B cell (primary cell): ENCODE data around the gene RNF130. TPM values are rescaled to one million over a fixed set of nuclear protein-coding genes. Genes with fewer than 3 reads are reported as not detected.

Experiments used
- ATAC-seq: fragments of 200-7000 bp; cut with Tn5 transposase; one replicate; pipeline ENCODE4 v1.10.0; 2021; ENCODE audit warnings: low read depth, mild to moderate bottlenecking, moderate number of reproducible peaks, moderate library complexity
- CTCF ChIA-PET: fragments of 350-600 bp; sonication (Branson Sonifier 250); formaldehyde crosslinking; loops from one replicate; lab custom pipeline; 2021; ENCODE audit warnings: antibody characterized with exemption, inconsistent platforms; lab: Charles Lee
- POLR2A ChIA-PET: fragments of 350-600 bp; sonication (Branson Sonifier 250); formaldehyde crosslinking; loops from one replicate; lab custom pipeline; 2021; ENCODE audit warnings: antibody characterized with exemption; lab: Charles Lee
- DNase-seq: peaks from one replicate; pipeline ENCODE4 v3.0.0; 2013
- H2AFZ ChIP-seq: 2 replicates; pipeline ENCODE4 v1.6.1; 2012; ENCODE audit warnings: mild to moderate bottlenecking, low read depth, low read length; ENCODE audit not compliant: insufficient read depth, poor library complexity, severe bottlenecking
- H3K27ac ChIP-seq, 2 donors: 1 replicate in 1 of 2; 2 replicates in 1 of 2; pipeline ENCODE4 v1.5.1; 2012 to 2013; ENCODE audit warnings: low read length in 2 of 2, mild to moderate bottlenecking in 2 of 2, moderate library complexity in 1 of 2
- H3K27me3 ChIP-seq, 4 experiments: fragments of 200-600 bp in 1 of 4; sonication (generic) in 1 of 4; replicated peaks in 1 of 4; 1 replicate in 2 of 4; 2 replicates in 2 of 4; pipeline versions ENCODE4 v1.6.1 to v1.7.0; 2013 to 2016; ENCODE audit warnings: low read length in 3 of 4, mild to moderate bottlenecking in 2 of 4, mixed read lengths in 1 of 4, moderate library complexity in 1 of 4; ENCODE audit not compliant: insufficient read depth in 4 of 4, control insufficient read depth in 3 of 4; ENCODE audit errors: control extremely low read depth in 1 of 4
- H3K36me3 ChIP-seq, 2 experiments: replicated peaks in 1 of 2; 1 replicate in 1 of 2; 2 replicates in 1 of 2; pipeline versions ENCODE4 v1.6.1 to v1.7.1; 2013; ENCODE audit warnings: low read length in 1 of 2; ENCODE audit not compliant: insufficient read depth in 2 of 2, control insufficient read depth in 1 of 2; ENCODE audit errors: control extremely low read depth in 1 of 2, extremely low read depth in 1 of 2
- H3K4me1 ChIP-seq, 2 donors: fragments of 200-600 bp in 1 of 2; sonication (generic) in 1 of 2; 1 replicate in 1 of 2; 2 replicates in 1 of 2; pipeline versions ENCODE4 v1.5.1 to v1.6.1; 2013 to 2017; ENCODE audit warnings: low read length in 2 of 2; ENCODE audit not compliant: control insufficient read depth in 2 of 2, insufficient read depth in 2 of 2
- H3K4me2 ChIP-seq: replicated peaks from 2 replicates; pipeline ENCODE3; 2012; ENCODE audit warnings: mild to moderate bottlenecking, low read depth, low read length; ENCODE audit not compliant: poor library complexity, severe bottlenecking
- H3K4me3 ChIP-seq, 5 experiments: fragments of 200-600 bp in 1 of 5; sonication (generic) in 1 of 5; 1 replicate in 3 of 5; 2 replicates in 2 of 5; pipeline versions ENCODE4 v1.5.1 to v1.7.0; 2011 to 2016; ENCODE audit warnings: low read length in 4 of 5, mild to moderate bottlenecking in 4 of 5, low read depth in 2 of 5, control low read depth in 1 of 5, moderate library complexity in 1 of 5; ENCODE audit not compliant: insufficient read depth in 1 of 5; ENCODE audit errors: control extremely low read depth in 1 of 5, extremely low read depth in 1 of 5
- H3K79me2 ChIP-seq: fragments of 200-600 bp; sonication (generic); one replicate; pipeline ENCODE4 v1.6.0; 2016; ENCODE audit warnings: low read length; ENCODE audit not compliant: control insufficient read depth, insufficient read depth
- H3K9ac ChIP-seq: fragments of 200-600 bp; sonication (generic); 2 replicates; pipeline ENCODE4 v1.6.1; 2017; ENCODE audit warnings: mild to moderate bottlenecking, low read length, moderate library complexity
- H3K9me3 ChIP-seq, 3 donors: one replicate each; pipeline versions ENCODE4 v1.6.1 to v1.7.1; 2013; ENCODE audit warnings: low read length in 2 of 3; ENCODE audit not compliant: control insufficient read depth in 2 of 3, insufficient read depth in 1 of 3; ENCODE audit errors: control extremely low read depth in 1 of 3
- H4K20me1 ChIP-seq: 2 replicates; pipeline ENCODE4 v1.6.0; 2012; ENCODE audit warnings: mild to moderate bottlenecking, low read length; ENCODE audit not compliant: insufficient read depth, control insufficient read depth, poor library complexity, severe bottlenecking
- H3K27ac Mint-ChIP-seq: one replicate; pipeline ENCODE4 v1.8.0; 2021; ENCODE audit warnings: mixed read lengths
- H3K27me3 Mint-ChIP-seq: one replicate; pipeline ENCODE4 v1.8.0; 2021; ENCODE audit warnings: mixed read lengths
- H3K4me1 Mint-ChIP-seq: one replicate; pipeline ENCODE4 v1.8.0; 2021; ENCODE audit warnings: mixed read lengths
- H3K4me3 Mint-ChIP-seq: one replicate; pipeline ENCODE4 v1.8.0; 2021; ENCODE audit warnings: mixed read lengths
- H3K9me3 Mint-ChIP-seq: one replicate; pipeline ENCODE4 v1.8.0; 2022; ENCODE audit warnings: mixed read lengths; ENCODE audit not compliant: insufficient read depth
- EZH2 ChIP-seq: IDR thresholded peaks from 2 replicates; pipeline ENCODE4 v1.6.1; 2012; ENCODE audit warnings: borderline replicate concordance, low read depth, mild to moderate bottlenecking, moderate library complexity, low read length; ENCODE audit not compliant: insufficient read depth, poor library complexity, severe bottlenecking
- WGBS: methylation state at CpG from one replicate; pipeline ENCODE4 v1.1.5; 2013; ENCODE audit warnings: missing lambda C conversion rate; ENCODE audit not compliant: insufficient coverage; 5-methylcytosine and 5-hydroxymethylcytosine counted together
- intact Hi-C: fragments of 100-400 bp; cut with micrococcal nuclease; formaldehyde crosslinking; loops from one replicate; pipeline ENCODE4 v1.10.0; 2022
- polyA plus RNA-seq: library from polyadenylated mRNA; depleted of rRNA; stranded (reverse); fragments of >200 nt; gene quantifications from 2 replicates; pipeline ENCODE4 v1.2.3, GENCODE V29; 2012
- total RNA-seq, 2 donors: library from RNA; stranded (reverse); fragments of 120-200 nt in 1 of 2; gene quantifications; 1 replicate in 1 of 2; 2 replicates in 1 of 2; pipeline versions ENCODE4 v1.2.3 to v1.2.4, GENCODE V29; 2013 to 2022
- TF ChIP-seq, protein P1 (sequence below): fragments of 200-600 bp; IDR thresholded peaks from one replicate; pipeline ENCODE4 v1.8.0; 2022; ENCODE audit warnings: antibody characterized with exemption, mild to moderate bottlenecking

RNF130 gene
- total and polyA plus RNA-seq, 2 donors (not counting 1 experiment from before 2014, with no cell fraction given), result 18.1 to 25.8 TPM

DNA sequence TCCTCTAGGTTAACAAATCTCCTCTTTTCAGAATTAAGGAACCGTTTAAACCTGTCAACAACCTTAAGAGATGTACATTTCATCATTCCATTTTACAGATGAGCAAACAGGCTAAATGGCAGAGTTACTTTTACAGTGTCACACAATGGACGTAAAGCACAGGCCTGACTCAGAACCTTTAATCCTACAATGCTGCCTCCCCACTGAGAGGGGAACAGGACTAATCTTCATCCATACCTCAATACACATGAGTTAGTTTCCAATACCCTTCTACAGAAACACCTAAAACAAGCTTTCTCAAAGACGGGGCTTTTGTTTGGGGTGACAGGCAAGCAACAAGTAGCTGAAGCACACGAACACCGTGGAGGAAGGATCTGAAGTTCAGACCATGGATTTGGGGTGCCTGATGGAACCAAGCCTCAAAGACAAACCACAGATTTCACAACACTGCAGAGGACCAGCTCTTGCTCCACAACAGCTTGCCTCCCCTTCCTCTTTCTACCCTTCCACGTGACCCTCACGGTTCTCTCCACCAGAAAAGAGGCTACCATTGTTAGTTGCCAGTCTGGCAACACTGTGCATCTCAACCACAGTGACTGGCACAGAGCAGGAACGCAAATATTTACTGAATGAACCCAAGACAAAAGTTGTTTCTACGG is 1.8 kb downstream of the RNF130 start:
- H3K4me2 ChIP-seq, result peak overlapping the region; percentile 87
- ATAC-seq (no peak), DNase-seq (peak; percentile 47)
- TF ChIP-seq EZH2, result no peak
- POLR2A ChIA-PET, result no interaction called here
- peaks cover 25 to 30% of the 10 kb centered on the region in 2 donors for H3K4me1 ChIP-seq
- intact Hi-C loops, result loop anchor here (2.0 to 5.0 kb wide), 5 partner anchors 161 to 1867 kb away; partner anchors contain the start of genes HNRNPAB and MRNIP
- H3K36me3 ChIP-seq, result no peaks in the 10 kb centered on the region
- no peaks in the 10 kb centered on the region for H3K27me3 ChIP-seq
- H3K27ac ChIP-seq, result peak overlapping the region in 1 of 2 donors; percentile 2
- Mint-ChIP-seq H3K9me3 (no peaks in the 10 kb centered on the region), H3K4me3 (peak overlapping the region; percentile 89), H3K27ac (peak overlapping the region; percentile 81), H3K4me1 (peaks cover 32% of the 10 kb centered on the region), H3K27me3 (no peaks in the 10 kb centered on the region)
- H4K20me1 ChIP-seq, result no peaks in the 10 kb centered on the region
- H3K79me2 ChIP-seq, result peaks cover 15% of the 10 kb centered on the region
- 17% methylated on average over 9 of the region's 9 CpGs for WGBS
- H3K9me3 ChIP-seq, result peaks cover 0 to 5% (median 0%) of the 10 kb centered on the region in 3 donors
- CTCF ChIA-PET, result no interaction called here
- peak overlapping the region; percentile 75 for H3K9ac ChIP-seq
- H2AFZ ChIP-seq, result peak overlapping the region; percentile 24
- H3K4me3 ChIP-seq, result peak overlapping the region in 2 of 5 experiments; percentile 77 to 82

- no peak for ATAC-seq
- Mint-ChIP-seq H3K27ac (no peak overlapping the region), H3K4me3 (no peak overlapping the region), H3K4me1 (peaks cover 32% of the 10 kb centered on the region), H3K9me3 (no peaks in the 10 kb centered on the region), H3K27me3 (no peaks in the 10 kb centered on the region)
- Histone ChIP-seq H3K79me2 (peaks cover 15% of the 10 kb centered on the region), H3K9ac (no peak overlapping the region), H3K27me3 (no peaks in the 10 kb centered on the region), H2AFZ (no peak overlapping the region), H3K4me3 (no peak overlapping the region), H3K4me2 (no peak overlapping the region), H4K20me1 (no peaks in the 10 kb centered on the region), H3K27ac (no peak overlapping the region), H3K4me1 (peaks cover 25 to 30% of the 10 kb centered on the region in 2 donors), H3K36me3 (no peaks in the 10 kb centered on the region), H3K9me3 (peaks cover 0 to 5% (median 0%) of the 10 kb centered on the region in 3 donors)
- TF ChIP-seq, protein P1, sequence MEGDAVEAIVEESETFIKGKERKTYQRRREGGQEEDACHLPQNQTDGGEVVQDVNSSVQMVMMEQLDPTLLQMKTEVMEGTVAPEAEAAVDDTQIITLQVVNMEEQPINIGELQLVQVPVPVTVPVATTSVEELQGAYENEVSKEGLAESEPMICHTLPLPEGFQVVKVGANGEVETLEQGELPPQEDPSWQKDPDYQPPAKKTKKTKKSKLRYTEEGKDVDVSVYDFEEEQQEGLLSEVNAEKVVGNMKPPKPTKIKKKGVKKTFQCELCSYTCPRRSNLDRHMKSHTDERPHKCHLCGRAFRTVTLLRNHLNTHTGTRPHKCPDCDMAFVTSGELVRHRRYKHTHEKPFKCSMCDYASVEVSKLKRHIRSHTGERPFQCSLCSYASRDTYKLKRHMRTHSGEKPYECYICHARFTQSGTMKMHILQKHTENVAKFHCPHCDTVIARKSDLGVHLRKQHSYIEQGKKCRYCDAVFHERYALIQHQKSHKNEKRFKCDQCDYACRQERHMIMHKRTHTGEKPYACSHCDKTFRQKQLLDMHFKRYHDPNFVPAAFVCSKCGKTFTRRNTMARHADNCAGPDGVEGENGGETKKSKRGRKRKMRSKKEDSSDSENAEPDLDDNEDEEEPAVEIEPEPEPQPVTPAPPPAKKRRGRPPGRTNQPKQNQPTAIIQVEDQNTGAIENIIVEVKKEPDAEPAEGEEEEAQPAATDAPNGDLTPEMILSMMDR, result no peak
- TF ChIP-seq EZH2, result no peak
- POLR2A ChIA-PET, result no interaction called here
- DNase-seq, result no peak
- CTCF ChIA-PET, result interaction anchor here (0.5 kb wide), 1 partner anchor 323 kb away, joined by 3 read pairs; no protein-coding TSS in a partner anchor
- WGBS, result 67% methylated on average over 1 of the region's 6 CpGs
- intact Hi-C loops, result no loop called here
Measured at GRCh38 chr5:180068519-180069090, 3.0 kb downstream of the RNF130 start.
